ENCODE results near the gene TAF5L. TPM values are rescaled to one million over a fixed set of nuclear protein-coding genes. Genes with fewer than 3 reads are reported as not detected.
"Not testable (repeated sequence)": the region's sequence is repeated elsewhere in the genome, so short reads cannot be mapped to it uniquely, and the experiment has no call there.

Gene TAF5L
- polyA plus RNA-seq, 10 donors = 9.8 to 13.7 (median 12.2) TPM

GRCh38 chr1:229572286-229572685 is 53.6 kb downstream of the TAF5L start:
- DNase-seq = no peak

- no peak for DNase-seq
These were observed 54.9 kb downstream of the TAF5L start for GRCh38 chr1:229570891-229571516.

- no peak for DNase-seq
These were observed 55.6 kb downstream of the TAF5L start for GRCh38 chr1:229570305-229570704.

- DNase-seq = no peak
These were observed 58.6 kb downstream of the TAF5L start for GRCh38 chr1:229567109-229567868.

- peak in 1 of 3 donors; percentile 22 for DNase-seq
These were observed 62.2 kb downstream of the TAF5L start for GRCh38 chr1:229563701-229564100.

- DNase-seq = no peak
These were observed 62.7 kb downstream of the TAF5L start for GRCh38 chr1:229563241-229563640.

GRCh38 chr1:229562686-229563085 is 63.2 kb downstream of the TAF5L start:
- DNase-seq = no peak

- DNase-seq = no peak
These were observed 64.8 kb downstream of the TAF5L start for GRCh38 chr1:229561141-229561540.

GRCh38 chr1:229560124-229560523 is 65.8 kb downstream of the TAF5L start:
- not testable (repeated sequence) for DNase-seq

GRCh38 chr1:229559336-229559801 is 66.6 kb downstream of the TAF5L start:
- not testable (repeated sequence) for DNase-seq

- peak; percentile 98 to 100 (median 99) for DNase-seq
These were observed 67.2 kb downstream of the TAF5L start, which contains the start of gene ABCB10 for GRCh38 chr1:229558460-229559335. Gene ABCB10 (minus strand): TSS chr1:229558707. CDS start chr1:229558652, 55 bp downstream.

GRCh38 chr1:229557913-229558414 is 68.0 kb downstream of the TAF5L start:
- peak in 2 of 3 donors; percentile 12 to 64 for DNase-seq

GRCh38 chr1:229557200-229557850 is 68.6 kb downstream of the TAF5L start:
- peak in 1 of 3 donors; percentile 6 for DNase-seq

- peak in 1 of 3 donors; percentile 6 for DNase-seq
These were observed 70.9 kb downstream of the TAF5L start for GRCh38 chr1:229554886-229555621.

- DNase-seq = no peak
These were observed 72.2 kb downstream of the TAF5L start for GRCh38 chr1:229553621-229554130.

GRCh38 chr1:229552732-229553131 is 73.2 kb downstream of the TAF5L start:
- DNase-seq = no peak

GRCh38 chr1:229550812-229551567 is 74.9 kb downstream of the TAF5L start:
- no peak for DNase-seq

- no peak for DNase-seq
These were observed 78.4 kb downstream of the TAF5L start for GRCh38 chr1:229547542-229547941.

GRCh38 chr1:229544587-229544986 is 81.3 kb downstream of the TAF5L start:
- DNase-seq = no peak

Measured in muscle of back (tissue), 11 donors.